SK-N-SH treated with all-trans-retinoic acid at 6 μM for 48 hours (cell line): Measurements from ENCODE around the gene KCNE3.

Experiments used
- ARNTL ChIP-seq: fragments of 450-650 bp; formaldehyde crosslinking; IDR thresholded peaks from 2 replicates; pipeline ENCODE4 v1.5.0; 2020; ENCODE audit warnings: low read depth, mild to moderate bottlenecking, moderate library complexity, borderline replicate concordance
- BACH2 ChIP-seq: fragments of 250-450 bp; sonication (Bioruptor Pico); IDR thresholded peaks from 2 replicates; pipeline ENCODE4 v1.9.0; 2021; ENCODE audit warnings: mild to moderate bottlenecking, borderline replicate concordance
- GLIS3 ChIP-seq: fragments of 250-450 bp; sonication (Bioruptor Pico); IDR thresholded peaks from 2 replicates; pipeline ENCODE4 v1.5.0; 2020; ENCODE audit warnings: mild to moderate bottlenecking, moderate library complexity
- ISL1 ChIP-seq: fragments of 250-450 bp; sonication (Bioruptor Pico); IDR thresholded peaks from 2 replicates; pipeline ENCODE4 v2.1.2; 2022; ENCODE audit warnings: mild to moderate bottlenecking, moderate library complexity
- OSR1 ChIP-seq: fragments of 250-450 bp; sonication (Bioruptor Pico); IDR thresholded peaks from 2 replicates; pipeline ENCODE4 v1.8.0; 2022; ENCODE audit warnings: moderate library complexity, mild to moderate bottlenecking, inconsistent platforms
- PATZ1 ChIP-seq: fragments of 250-450 bp; sonication (Bioruptor Pico); IDR thresholded peaks from 2 replicates; pipeline ENCODE4 v1.8.0; 2020; ENCODE audit warnings: mild to moderate bottlenecking, moderate library complexity, borderline replicate concordance
- PPARA ChIP-seq: fragments of 250-450 bp; sonication (Bioruptor Pico); IDR thresholded peaks from 2 replicates; pipeline ENCODE4 v1.5.0; 2020; ENCODE audit warnings: mild to moderate bottlenecking, borderline replicate concordance
- RARB ChIP-seq: fragments of 250-450 bp; sonication (Bioruptor Pico); IDR thresholded peaks from 2 replicates; pipeline ENCODE4 v1.8.0; 2021; ENCODE audit warnings: mild to moderate bottlenecking, moderate library complexity
- SNAI2 ChIP-seq: fragments of 250-450 bp; sonication (Bioruptor Pico); IDR thresholded peaks from 2 replicates; pipeline ENCODE4 v1.5.0; 2020; ENCODE audit warnings: mild to moderate bottlenecking, moderate library complexity
- TCF4 ChIP-seq: fragments of 250-450 bp; sonication (Bioruptor Pico); IDR thresholded peaks from 2 replicates; pipeline ENCODE4 v1.8.0; 2021; ENCODE audit warnings: mild to moderate bottlenecking, moderate library complexity, borderline replicate concordance
- TOX ChIP-seq: fragments of 250-450 bp; sonication (Bioruptor Pico); IDR thresholded peaks from 2 replicates; pipeline ENCODE4 v1.8.0; 2021; ENCODE audit warnings: mild to moderate bottlenecking, moderate library complexity, borderline replicate concordance
- ZFP3 ChIP-seq: fragments of 250-450 bp; sonication (Bioruptor Pico); IDR thresholded peaks from 2 replicates; pipeline ENCODE4 v1.5.0; 2020; ENCODE audit warnings: mild to moderate bottlenecking, moderate library complexity
- ZNF8 ChIP-seq: fragments of 450-650 bp; formaldehyde crosslinking; IDR thresholded peaks from 2 replicates; pipeline ENCODE4 v1.5.0; 2020; ENCODE audit warnings: mild to moderate bottlenecking, moderate library complexity

- TF ChIP-seq ZFP3 (no peak), TOX (CRISPR knock-in tag) (no peak), PPARA (CRISPR knock-in tag) (no peak), ARNTL (CRISPR knock-in tag) (no peak), RARB (CRISPR knock-in tag) (no peak), PATZ1 (CRISPR knock-in tag) (no peak), TCF4 (CRISPR knock-in tag) (no peak), ISL1 (CRISPR knock-in tag) (no peak), OSR1 (CRISPR knock-in tag) (no peak), SNAI2 (CRISPR knock-in tag) (no peak), BACH2 (CRISPR knock-in tag) (no peak), ZNF8 (no peak), GLIS3 (CRISPR knock-in tag) (no peak)
These were observed 13.9 kb downstream of the KCNE3 start for GRCh38 chr11:74453373-74453975.
